Lower leg skin (tissue), 4 donors: ENCODE data around the gene THSD4. TPM values are rescaled to one million over a fixed set of nuclear protein-coding genes. Genes with fewer than 3 reads are reported as not detected.
"Not testable (repeated sequence)": the region's sequence is repeated elsewhere in the genome, so short reads cannot be mapped to it uniquely, and the experiment has no call there.

Source experiments
- DNase-seq, 2 donors: peaks; one replicate each; pipeline ENCODE4 v3.0.0-alpha.2; 2019; ENCODE audit warnings: low spot score in 2 of 2
- H3K4me3 ChIP-seq: fragments of 200-600 bp; sonication (generic); 2 replicates; pipeline ENCODE4 v1.5.1; 2017; ENCODE audit warnings: mild to moderate bottlenecking, low read depth; ENCODE audit not compliant: poor library complexity, severe bottlenecking
- POLR2A ChIP-seq, 2 donors: fragments of 450-650 bp; IDR thresholded peaks; one replicate each; pipeline ENCODE4 v1.6.1; 2016 to 2017; ENCODE audit warnings: antibody characterized with exemption in 2 of 2, mild to moderate bottlenecking in 1 of 2, moderate library complexity in 1 of 2
- WGBS, 2 donors: methylation state at CpG; one replicate each; pipeline ENCODE4 v1.1.5; 2018; 5-methylcytosine and 5-hydroxymethylcytosine counted together
- intact Hi-C: fragments of 100-400 bp; cut with DNase I; formaldehyde crosslinking; loops from one replicate; pipeline ENCODE4 v1.15.0; 2023; ENCODE audit warnings: low total_unique reads
- total RNA-seq, 4 donors: library from RNA; depleted of rRNA; stranded (reverse); fragments of >200 nt; gene quantifications; one replicate each; pipeline ENCODE4 v1.1.0, GENCODE V29; 2016
- TF ChIP-seq, protein P1 (sequence below), 3 donors: fragments of 450-650 bp; IDR thresholded peaks; one replicate each; pipeline ENCODE4 v1.5.1; 2016; ENCODE audit warnings: antibody characterized with exemption in 3 of 3, mild to moderate bottlenecking in 3 of 3, moderate library complexity in 2 of 3

Gene THSD4
- total RNA-seq, 4 donors from 2014 or later: 9.3 to 39.2 (median 32.8) TPM

DNA sequence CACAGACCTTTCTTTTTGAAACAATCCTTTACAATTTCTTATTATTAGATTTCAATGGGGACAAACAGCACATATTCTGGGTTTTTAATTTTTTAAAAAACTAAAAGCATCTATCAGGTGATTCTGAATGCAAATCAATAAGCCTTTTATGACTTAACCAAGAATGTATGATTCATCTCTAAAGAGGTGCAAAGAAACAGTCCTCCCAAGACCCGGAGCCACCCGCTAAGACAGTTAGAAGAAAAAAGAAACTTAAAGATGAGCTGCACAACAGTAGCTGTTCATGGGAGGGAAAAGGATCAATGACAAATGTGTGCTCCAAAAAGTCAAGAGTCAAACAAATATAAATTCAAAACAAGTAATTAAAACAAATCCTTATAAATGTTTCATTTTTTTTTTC lies 319.5 kb downstream of the THSD4 start:
- TF ChIP-seq, protein P1, sequence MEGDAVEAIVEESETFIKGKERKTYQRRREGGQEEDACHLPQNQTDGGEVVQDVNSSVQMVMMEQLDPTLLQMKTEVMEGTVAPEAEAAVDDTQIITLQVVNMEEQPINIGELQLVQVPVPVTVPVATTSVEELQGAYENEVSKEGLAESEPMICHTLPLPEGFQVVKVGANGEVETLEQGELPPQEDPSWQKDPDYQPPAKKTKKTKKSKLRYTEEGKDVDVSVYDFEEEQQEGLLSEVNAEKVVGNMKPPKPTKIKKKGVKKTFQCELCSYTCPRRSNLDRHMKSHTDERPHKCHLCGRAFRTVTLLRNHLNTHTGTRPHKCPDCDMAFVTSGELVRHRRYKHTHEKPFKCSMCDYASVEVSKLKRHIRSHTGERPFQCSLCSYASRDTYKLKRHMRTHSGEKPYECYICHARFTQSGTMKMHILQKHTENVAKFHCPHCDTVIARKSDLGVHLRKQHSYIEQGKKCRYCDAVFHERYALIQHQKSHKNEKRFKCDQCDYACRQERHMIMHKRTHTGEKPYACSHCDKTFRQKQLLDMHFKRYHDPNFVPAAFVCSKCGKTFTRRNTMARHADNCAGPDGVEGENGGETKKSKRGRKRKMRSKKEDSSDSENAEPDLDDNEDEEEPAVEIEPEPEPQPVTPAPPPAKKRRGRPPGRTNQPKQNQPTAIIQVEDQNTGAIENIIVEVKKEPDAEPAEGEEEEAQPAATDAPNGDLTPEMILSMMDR (IDR thresholded peaks at IDR 0.05): no peak
- intact Hi-C loops: loop anchor here (10.0 kb wide), 1 partner anchor 50 kb away; no protein-coding TSS in a partner anchor
- DNase-seq: no peak
- H3K4me3 ChIP-seq: no peak overlapping the region
- 82 to 88% methylated on average over 2 of the region's 2 CpGs for WGBS, 2 donors

DNA sequence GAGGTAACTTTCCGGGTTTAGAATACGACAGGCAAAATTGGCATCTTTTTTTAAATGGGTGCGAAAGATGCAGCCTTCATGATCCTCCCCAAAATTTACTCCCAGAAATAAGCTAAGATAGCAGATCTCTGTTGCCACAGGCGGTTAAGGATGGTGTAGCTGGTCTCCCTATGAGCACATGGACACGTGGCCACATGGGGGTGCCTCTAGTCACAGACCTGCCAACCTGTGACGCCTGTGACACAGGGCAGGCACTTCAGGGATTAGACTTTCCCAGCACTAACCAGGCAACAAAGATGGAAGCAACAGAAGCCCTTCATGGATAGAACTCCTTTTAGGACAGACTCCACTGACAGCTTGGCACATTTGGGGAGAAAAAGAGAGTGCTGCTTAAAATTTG lies 320.3 kb downstream of the THSD4 start:
- no peak for TF ChIP-seq POLR2A (IDR thresholded peaks at IDR 0.05)
- TF ChIP-seq, protein P1 (IDR thresholded peaks at IDR 0.05): no peak
- H3K4me3 ChIP-seq: no peak overlapping the region
- intact Hi-C loops: loop anchor here (10.0 kb wide), 1 partner anchor 51 kb away; no protein-coding TSS in a partner anchor
- 76 to 81% methylated on average over 6 of the region's 6 CpGs for WGBS, 2 donors
- DNase-seq: no peak

DNA sequence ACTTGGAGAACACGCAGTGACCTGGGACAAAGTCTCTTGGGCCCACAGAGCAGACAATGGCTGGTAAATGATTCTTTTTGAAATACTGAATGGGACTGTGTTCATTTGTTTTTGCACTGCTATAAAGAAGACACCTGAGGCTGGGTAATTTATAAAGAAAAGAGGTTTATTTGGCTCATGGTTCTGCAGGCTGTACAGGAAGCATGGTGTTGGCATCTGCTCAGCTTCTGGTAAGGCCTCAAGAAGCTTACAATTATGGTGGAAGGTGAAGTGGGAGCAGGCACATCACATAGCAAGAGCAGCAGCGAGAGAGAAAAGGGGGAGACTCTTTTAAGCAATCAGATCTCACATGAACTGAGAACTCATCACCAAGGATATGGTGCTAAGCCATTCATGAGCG lies 321.6 kb downstream of the THSD4 start:
- WGBS, 2 donors: 93% methylated on average over 3 of the region's 3 CpGs
- intact Hi-C loops: loop anchor here (10.0 kb wide), 1 partner anchor 52 kb away; no protein-coding TSS in a partner anchor
- no peak for DNase-seq
- TF ChIP-seq POLR2A (IDR thresholded peaks at IDR 0.05): no peak
- TF ChIP-seq, protein P1 (IDR thresholded peaks at IDR 0.05): no peak
- H3K4me3 ChIP-seq: no peak overlapping the region

DNA sequence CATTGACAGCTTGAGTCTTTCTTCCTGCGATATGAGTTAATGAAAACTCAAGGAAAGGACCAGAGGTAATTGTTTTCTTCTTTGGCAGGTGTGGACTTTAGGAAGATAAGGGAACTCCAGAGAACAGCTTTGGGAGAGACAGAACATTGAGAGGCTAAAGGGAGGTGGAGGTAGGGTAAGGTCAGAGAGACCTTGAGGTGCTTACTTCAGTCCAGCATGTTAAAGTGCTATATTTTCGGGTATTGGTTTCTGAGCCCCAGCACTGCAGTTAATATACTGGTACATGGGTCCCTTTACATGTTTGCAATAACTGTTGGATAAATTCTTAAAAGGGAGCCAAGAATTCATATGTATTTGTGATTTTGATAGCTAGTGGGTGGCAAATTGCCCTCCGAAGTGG lies 322.1 kb downstream of the THSD4 start:
- TF ChIP-seq, protein P1 (IDR thresholded peaks at IDR 0.05): no peak
- no peak for TF ChIP-seq POLR2A (IDR thresholded peaks at IDR 0.05)
- H3K4me3 ChIP-seq: no peak overlapping the region
- WGBS, 2 donors: 63 to 64% methylated on average over 3 of the region's 3 CpGs
- DNase-seq: no peak
- intact Hi-C loops: loop anchor here (10.0 kb wide), 1 partner anchor 53 kb away; no protein-coding TSS in a partner anchor

DNA sequence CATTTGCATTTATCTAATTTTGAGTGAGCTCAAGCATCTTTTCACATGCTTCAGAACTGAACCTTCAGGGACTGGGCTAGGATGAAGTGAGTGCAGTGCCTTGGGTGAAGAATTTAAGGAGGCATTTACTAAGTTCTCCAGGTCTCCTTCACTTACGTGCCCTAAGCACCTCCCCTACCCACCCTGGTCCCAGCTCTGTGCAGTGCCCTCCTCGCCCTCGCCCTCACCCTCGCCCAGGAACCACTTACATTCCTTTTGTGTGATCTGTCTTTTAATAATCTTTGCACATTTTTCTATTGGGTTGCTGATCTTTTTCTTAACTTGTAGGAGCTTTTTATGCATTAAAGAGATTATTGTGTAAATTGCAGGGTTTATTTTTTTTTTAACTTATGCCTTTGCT lies 322.6 kb downstream of the THSD4 start:
- DNase-seq: no peak
- TF ChIP-seq POLR2A (IDR thresholded peaks at IDR 0.05): no peak
- TF ChIP-seq, protein P1 (IDR thresholded peaks at IDR 0.05): no peak
- intact Hi-C loops: loop anchor here (10.0 kb wide), 1 partner anchor 53 kb away; no protein-coding TSS in a partner anchor
- H3K4me3 ChIP-seq: no peak overlapping the region
- 81 to 86% methylated on average over 4 of the region's 4 CpGs for WGBS, 2 donors

DNA sequence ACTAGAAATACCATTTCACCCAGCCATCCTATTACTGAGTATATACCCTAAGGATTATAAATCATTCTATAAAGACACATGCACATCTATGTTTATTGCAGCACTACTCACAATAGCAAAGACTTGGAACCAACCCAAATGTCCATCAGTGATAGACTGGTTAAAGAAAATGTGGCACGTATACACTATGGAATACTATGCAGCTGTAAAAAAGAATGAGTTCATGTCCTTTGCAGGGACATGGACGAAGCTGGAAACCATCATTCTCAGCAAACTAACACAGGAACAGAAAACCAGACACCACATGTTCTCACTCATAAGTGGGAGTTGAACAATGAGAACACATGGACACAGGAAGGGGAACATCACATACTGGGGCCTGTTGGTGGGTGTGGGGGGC lies 324.2 kb downstream of the THSD4 start:
- not testable (repeated sequence) for H3K4me3 ChIP-seq, DNase-seq
- intact Hi-C loops: loop anchor here (10.0 kb wide), 1 partner anchor 55 kb away; no protein-coding TSS in a partner anchor
- WGBS, 2 donors: 91 to 95% methylated on average over 2 of the region's 2 CpGs
